Measurements from ENCODE around the gene RGR. TPM values are rescaled to one million over a fixed set of nuclear protein-coding genes. Genes with fewer than 3 reads are reported as not detected.

The RGR gene
- total RNA-seq, 2 donors from 2014 or later = not detected

- no peak for TF ChIP-seq CTCF (IDR thresholded peaks at IDR 0.05)
- intact Hi-C loops (cut with DNase I) = no loop called here
- Histone ChIP-seq H3K27me3 (no peaks in the 10 kb centered on the region), H3K36me3 (no peaks in the 10 kb centered on the region), H3K9ac (ENCODE audit: low read depth in 2 of 2, low read length in 2 of 2) (peak overlapping the region in 1 of 2 donors; percentile 19), H3K4me1 (no peaks in the 10 kb centered on the region), H3K27ac (no peak overlapping the region), H3K9me3 (no peaks in the 10 kb centered on the region), H3K4me3 (no peak overlapping the region)
- DNase-seq = peak; percentile 66
Observed at GRCh38 chr10:84308481-84309304, 63.8 kb downstream of the RGR start.

Other genes starting within 250 kb of the RGR start
- 100 to 1,000 TPM; 284 to 404 TPM for gene GHITM, start 105.5 kb upstream of the RGR start, total RNA-seq
- gene GPR15LG, start 71.3 kb upstream of the RGR start, total RNA-seq = 100 to 1,000 TPM; 515 to 560 TPM
- gene CDHR1, start 50.5 kb upstream of the RGR start, total RNA-seq = 100 to 1,000 TPM in 1 of 2 donors, 10 to 100 TPM in 1; 99.3 to 105 TPM
- not detected for gene LRIT2, start 19.5 kb upstream of the RGR start, total RNA-seq
- not detected for gene LRIT1, start 3.5 kb upstream of the RGR start, total RNA-seq
- 10 to 100 TPM; 33.7 to 64.5 TPM for gene CCSER2, start 83.5 kb downstream of the RGR start, total RNA-seq